ENCODE results near the gene SNHG17.
"Not testable (repeated sequence)": the region's sequence is repeated elsewhere in the genome, so short reads cannot be mapped to it uniquely, and the experiment has no call there.

SNHG17 gene

GRCh38 chr20:38426006-38426897 is 8.9 kb downstream of the SNHG17 start:
- H3K9me3 ChIP-seq (ENCODE audit: control insufficient read depth in 5 of 5, low read length in 5 of 5) = no peaks in the 10 kb centered on the region
- peak overlapping the region; percentile 44 for H3K27ac ChIP-seq (ENCODE audit: low read depth, low read length)
- no peaks in the 10 kb centered on the region for H3K27me3 ChIP-seq (ENCODE audit: control insufficient read depth in 5 of 5, insufficient read depth in 4 of 5, low read length in 5 of 5)
- H3K4me1 ChIP-seq (ENCODE audit: control insufficient read depth in 5 of 5, insufficient read depth in 5 of 5, low read length in 5 of 5) = peaks cover 2 to 11% (median 4%) of the 10 kb centered on the region in 5 donors
- no peak overlapping the region for H3K4me3 ChIP-seq (ENCODE audit: low read depth in 1 of 5, low read length in 5 of 5)
- no peak overlapping the region for H3K9ac ChIP-seq (ENCODE audit: low read length in 5 of 5)
- peaks cover 15 to 98% (median 88%) of the 10 kb centered on the region in 5 donors for H3K36me3 ChIP-seq (ENCODE audit: control insufficient read depth in 5 of 5, insufficient read depth in 5 of 5, low read length in 5 of 5)

- H3K27me3 ChIP-seq (ENCODE audit: control insufficient read depth in 5 of 5, insufficient read depth in 4 of 5, low read length in 5 of 5) = no peaks in the 10 kb centered on the region
- no peaks in the 10 kb centered on the region for H3K9me3 ChIP-seq (ENCODE audit: control insufficient read depth in 5 of 5, low read length in 5 of 5)
- H3K27ac ChIP-seq (ENCODE audit: low read depth, low read length) = no peak overlapping the region
- no peak overlapping the region for H3K4me3 ChIP-seq (ENCODE audit: low read depth in 1 of 5, low read length in 5 of 5)
- H3K9ac ChIP-seq (ENCODE audit: low read length in 5 of 5) = peak overlapping the region in 2 of 5 donors; percentile 32 to 50
- H3K4me1 ChIP-seq (ENCODE audit: control insufficient read depth in 5 of 5, insufficient read depth in 5 of 5, low read length in 5 of 5) = peaks cover 0 to 7% (median 2%) of the 10 kb centered on the region in 5 donors
- H3K36me3 ChIP-seq (ENCODE audit: control insufficient read depth in 5 of 5, insufficient read depth in 5 of 5, low read length in 5 of 5) = peaks cover 21 to 99% (median 93%) of the 10 kb centered on the region in 5 donors
Measured at GRCh38 chr20:38424401-38424800, 10.7 kb downstream of the SNHG17 start.

- Histone ChIP-seq H3K4me1 (ENCODE audit: control insufficient read depth in 5 of 5, insufficient read depth in 5 of 5, low read length in 5 of 5) (peaks cover 0 to 7% (median 3%) of the 10 kb centered on the region in 5 donors), H3K9me3 (ENCODE audit: control insufficient read depth in 5 of 5, low read length in 5 of 5) (no peaks in the 10 kb centered on the region), H3K4me3 (ENCODE audit: low read depth in 1 of 5, low read length in 5 of 5) (no peak overlapping the region), H3K27me3 (ENCODE audit: control insufficient read depth in 5 of 5, insufficient read depth in 4 of 5, low read length in 5 of 5) (no peaks in the 10 kb centered on the region), H3K27ac (ENCODE audit: low read depth, low read length) (no peak overlapping the region), H3K9ac (ENCODE audit: low read length in 5 of 5) (no peak overlapping the region), H3K36me3 (ENCODE audit: control insufficient read depth in 5 of 5, insufficient read depth in 5 of 5, low read length in 5 of 5) (peaks cover 21 to 99% (median 91%) of the 10 kb centered on the region in 5 donors)
Measured at GRCh38 chr20:38423541-38423940, 11.6 kb downstream of the SNHG17 start.

- peaks cover 0 to 7% (median 5%) of the 10 kb centered on the region in 5 donors for H3K4me1 ChIP-seq (ENCODE audit: control insufficient read depth in 5 of 5, insufficient read depth in 5 of 5, low read length in 5 of 5)
- H3K9me3 ChIP-seq (ENCODE audit: control insufficient read depth in 5 of 5, low read length in 5 of 5) = no peaks in the 10 kb centered on the region
- no peaks in the 10 kb centered on the region for H3K27me3 ChIP-seq (ENCODE audit: control insufficient read depth in 5 of 5, insufficient read depth in 4 of 5, low read length in 5 of 5)
- H3K27ac ChIP-seq (ENCODE audit: low read depth, low read length) = no peak overlapping the region
- no peak overlapping the region for H3K4me3 ChIP-seq (ENCODE audit: low read depth in 1 of 5, low read length in 5 of 5)
- H3K9ac ChIP-seq (ENCODE audit: low read length in 5 of 5) = no peak overlapping the region
- H3K36me3 ChIP-seq (ENCODE audit: control insufficient read depth in 5 of 5, insufficient read depth in 5 of 5, low read length in 5 of 5) = peaks cover 21 to 87% (median 79%) of the 10 kb centered on the region in 5 donors
Measured at GRCh38 chr20:38421915-38422314, 13.2 kb downstream of the SNHG17 start.

GRCh38 chr20:38420388-38421085 is 14.6 kb downstream of the SNHG17 start:
- no peaks in the 10 kb centered on the region for H3K9me3 ChIP-seq (ENCODE audit: control insufficient read depth in 5 of 5, low read length in 5 of 5)
- peaks cover 0 to 7% (median 5%) of the 10 kb centered on the region in 5 donors for H3K4me1 ChIP-seq (ENCODE audit: control insufficient read depth in 5 of 5, insufficient read depth in 5 of 5, low read length in 5 of 5)
- no peaks in the 10 kb centered on the region for H3K27me3 ChIP-seq (ENCODE audit: control insufficient read depth in 5 of 5, insufficient read depth in 4 of 5, low read length in 5 of 5)
- no peak overlapping the region for H3K27ac ChIP-seq (ENCODE audit: low read depth, low read length)
- no peak overlapping the region for H3K9ac ChIP-seq (ENCODE audit: low read length in 5 of 5)
- H3K36me3 ChIP-seq (ENCODE audit: control insufficient read depth in 5 of 5, insufficient read depth in 5 of 5, low read length in 5 of 5) = peaks cover 21 to 81% (median 69%) of the 10 kb centered on the region in 5 donors
- no peak overlapping the region for H3K4me3 ChIP-seq (ENCODE audit: low read depth in 1 of 5, low read length in 5 of 5)

- Histone ChIP-seq H3K36me3 (ENCODE audit: control insufficient read depth in 5 of 5, insufficient read depth in 5 of 5, low read length in 5 of 5) (peaks cover 15 to 76% (median 62%) of the 10 kb centered on the region in 5 donors), H3K27ac (ENCODE audit: low read depth, low read length) (no peak overlapping the region), H3K9me3 (ENCODE audit: control insufficient read depth in 5 of 5, low read length in 5 of 5) (no peaks in the 10 kb centered on the region), H3K9ac (ENCODE audit: low read length in 5 of 5) (peak overlapping the region in 1 of 5 donors; percentile 14), H3K4me3 (ENCODE audit: low read depth in 1 of 5, low read length in 5 of 5) (no peak overlapping the region), H3K27me3 (ENCODE audit: control insufficient read depth in 5 of 5, insufficient read depth in 4 of 5, low read length in 5 of 5) (no peaks in the 10 kb centered on the region), H3K4me1 (ENCODE audit: control insufficient read depth in 5 of 5, insufficient read depth in 5 of 5, low read length in 5 of 5) (peaks cover 0 to 7% (median 5%) of the 10 kb centered on the region in 5 donors)
Measured at GRCh38 chr20:38418509-38419204, 16.5 kb downstream of the SNHG17 start.

- H3K27me3 ChIP-seq (ENCODE audit: control insufficient read depth in 5 of 5, insufficient read depth in 4 of 5, low read length in 5 of 5) = no peaks in the 10 kb centered on the region
- H3K9ac ChIP-seq (ENCODE audit: low read length in 5 of 5) = no peak overlapping the region
- no peak overlapping the region for H3K27ac ChIP-seq (ENCODE audit: low read depth, low read length)
- H3K9me3 ChIP-seq (ENCODE audit: control insufficient read depth in 5 of 5, low read length in 5 of 5) = no peaks in the 10 kb centered on the region
- peaks cover 0 to 7% (median 5%) of the 10 kb centered on the region in 5 donors for H3K4me1 ChIP-seq (ENCODE audit: control insufficient read depth in 5 of 5, insufficient read depth in 5 of 5, low read length in 5 of 5)
- no peak overlapping the region for H3K4me3 ChIP-seq (ENCODE audit: low read depth in 1 of 5, low read length in 5 of 5)
- peaks cover 2 to 45% (median 38%) of the 10 kb centered on the region in 5 donors for H3K36me3 ChIP-seq (ENCODE audit: control insufficient read depth in 5 of 5, insufficient read depth in 5 of 5, low read length in 5 of 5)
Measured at GRCh38 chr20:38414769-38415450, 20.2 kb downstream of the SNHG17 start.

- no peak overlapping the region for H3K4me3 ChIP-seq (ENCODE audit: low read depth in 1 of 5, low read length in 5 of 5)
- no peak overlapping the region for H3K27ac ChIP-seq (ENCODE audit: low read depth, low read length)
- H3K36me3 ChIP-seq (ENCODE audit: control insufficient read depth in 5 of 5, insufficient read depth in 5 of 5, low read length in 5 of 5) = peaks cover 0 to 28% (median 22%) of the 10 kb centered on the region in 5 donors
- no peak overlapping the region for H3K9ac ChIP-seq (ENCODE audit: low read length in 5 of 5)
- H3K4me1 ChIP-seq (ENCODE audit: control insufficient read depth in 5 of 5, insufficient read depth in 5 of 5, low read length in 5 of 5) = no peaks in the 10 kb centered on the region
- H3K9me3 ChIP-seq (ENCODE audit: control insufficient read depth in 5 of 5, low read length in 5 of 5) = no peaks in the 10 kb centered on the region
- H3K27me3 ChIP-seq (ENCODE audit: control insufficient read depth in 5 of 5, insufficient read depth in 4 of 5, low read length in 5 of 5) = no peaks in the 10 kb centered on the region
Measured at GRCh38 chr20:38412877-38413577, 22.1 kb downstream of the SNHG17 start.

- not testable (repeated sequence) for H3K9me3 ChIP-seq (ENCODE audit: control insufficient read depth in 5 of 5, low read length in 5 of 5); H3K27me3 ChIP-seq (ENCODE audit: control insufficient read depth in 5 of 5, insufficient read depth in 4 of 5, low read length in 5 of 5); H3K4me3 ChIP-seq (ENCODE audit: low read depth in 1 of 5, low read length in 5 of 5); H3K36me3 ChIP-seq (ENCODE audit: control insufficient read depth in 5 of 5, insufficient read depth in 5 of 5, low read length in 5 of 5); H3K9ac ChIP-seq (ENCODE audit: low read length in 5 of 5); H3K4me1 ChIP-seq (ENCODE audit: control insufficient read depth in 5 of 5, insufficient read depth in 5 of 5, low read length in 5 of 5); H3K27ac ChIP-seq (ENCODE audit: low read depth, low read length)
Measured at GRCh38 chr20:38407822-38408221, 27.3 kb downstream of the SNHG17 start.

Data from subcutaneous abdominal adipose tissue (tissue), 5 donors.